IMR-90 (cell line): ENCODE results near the gene NAB1. TPM values are rescaled to one million over a fixed set of nuclear protein-coding genes. Genes with fewer than 3 reads are reported as not detected.

Experiments used
- ATAC-seq: fragments of 200-7000 bp; cut with Tn5 transposase; 2 replicates; pipeline ENCODE4 v1.9.1; 2020; ENCODE audit warnings: low read depth, mild to moderate bottlenecking, moderate library complexity
- BruUV-seq: library from RNA; stranded (reverse); fragments of 400-500 nt; replicated peaks from 2 replicates; lab custom pipeline; 2021; lab: Mats Ljungman, UMichigan
- CTCF ChIA-PET: fragments of 300-600 bp; formaldehyde crosslinking; extraction: SDS; loops from one replicate; lab custom pipeline; 2021; ENCODE audit warnings: antibody characterized with exemption; lab: Yijun Ruan, JAX
- POLR2A ChIA-PET: fragments of 300-600 bp; sonication (Branson Sonifier 250); formaldehyde crosslinking; loops from one replicate; lab custom pipeline; 2022; ENCODE audit warnings: antibody characterized with exemption; ENCODE audit not compliant: unreplicated experiment; lab: Charles Lee
- DNase-seq: peaks from one replicate; pipeline ENCODE4 v3.0.0; 2013
- H2AFZ ChIP-seq: replicated peaks from 2 replicates; pipeline ENCODE3; 2013; ENCODE audit warnings: low read length, mild to moderate bottlenecking; ENCODE audit not compliant: poor library complexity
- H2AK5ac ChIP-seq: 2 replicates; pipeline ENCODE4 v1.6.1; 2013; ENCODE audit warnings: low read depth, low read length, inconsistent platforms
- H2AK9ac ChIP-seq: replicated peaks from 2 replicates; pipeline ENCODE3; 2013; ENCODE audit warnings: mild to moderate bottlenecking, low read depth, low read length, moderate library complexity; ENCODE audit not compliant: poor library complexity
- H2BK120ac ChIP-seq: 2 replicates; pipeline ENCODE4 v1.6.1; 2013; ENCODE audit warnings: low read depth, low read length, inconsistent platforms
- H2BK15ac ChIP-seq: 3 replicates; pipeline ENCODE4 v1.6.1; 2013; ENCODE audit warnings: low read depth, low read length, inconsistent platforms
- H2BK20ac ChIP-seq: 2 replicates; pipeline ENCODE4 v1.6.1; 2013; ENCODE audit warnings: low read depth, mild to moderate bottlenecking, inconsistent platforms, low read length, moderate library complexity
- H2BK5ac ChIP-seq: 2 replicates; pipeline ENCODE4 v1.6.1; 2013; ENCODE audit warnings: mild to moderate bottlenecking, low read depth, low read length, inconsistent platforms; ENCODE audit not compliant: poor library complexity, severe bottlenecking
- H3K14ac ChIP-seq: replicated peaks from 2 replicates; pipeline ENCODE4 v1.6.1; 2013; ENCODE audit warnings: low read depth, low read length, inconsistent platforms
- H3K18ac ChIP-seq: 2 replicates; pipeline ENCODE4 v1.6.1; 2013; ENCODE audit warnings: low read depth, low read length, control low read depth
- H3K23ac ChIP-seq: 2 replicates; pipeline ENCODE4 v1.6.1; 2013; ENCODE audit warnings: low read depth, low read length, inconsistent platforms
- H3K27ac ChIP-seq: 2 replicates; pipeline ENCODE4 v1.5.1; 2013; ENCODE audit warnings: mild to moderate bottlenecking, control low read depth, low read length; ENCODE audit not compliant: insufficient read depth
- H3K27me3 ChIP-seq: 2 replicates; pipeline ENCODE4 v1.6.1; 2013; ENCODE audit warnings: low read length; ENCODE audit not compliant: control insufficient read depth, insufficient read depth
- H3K36me3 ChIP-seq: 2 replicates; pipeline ENCODE4 v1.6.1; 2013; ENCODE audit warnings: low read length, mixed read lengths; ENCODE audit not compliant: control insufficient read depth, insufficient read depth
- H3K4ac ChIP-seq: 2 replicates; pipeline ENCODE4 v1.6.1; 2013; ENCODE audit warnings: low read depth, low read length, inconsistent platforms
- H3K4me1 ChIP-seq: 2 replicates; pipeline ENCODE4 v1.6.1; 2013; ENCODE audit warnings: low read length, mixed read lengths; ENCODE audit not compliant: control insufficient read depth, insufficient read depth
- H3K4me2 ChIP-seq: 2 replicates; pipeline ENCODE4 v1.6.1; 2013; ENCODE audit warnings: low read depth, mild to moderate bottlenecking, control low read depth, low read length, moderate library complexity
- H3K4me3 ChIP-seq: 2 replicates; pipeline ENCODE4 v1.5.1; 2013; ENCODE audit warnings: low read depth, mild to moderate bottlenecking, control low read depth, low read length, moderate library complexity; ENCODE audit not compliant: insufficient read depth
- H3K56ac ChIP-seq: 2 replicates; pipeline ENCODE4 v1.6.1; 2013; ENCODE audit warnings: low read length, inconsistent platforms; ENCODE audit not compliant: insufficient read depth; ENCODE audit errors: extremely low read depth
- H3K79me1 ChIP-seq, 2 experiments: 2 replicates each; pipeline ENCODE4 v1.6.1; 2013; ENCODE audit warnings: low read length in 2 of 2, inconsistent platforms in 1 of 2, low read depth in 1 of 2
- H3K9ac ChIP-seq: 2 replicates; pipeline ENCODE4 v1.6.1; 2013; ENCODE audit warnings: low read depth, low read length, control low read depth
- H3K9me1 ChIP-seq: 2 replicates; pipeline ENCODE4 v1.6.1; 2013; ENCODE audit warnings: low read length, inconsistent platforms; ENCODE audit not compliant: insufficient read depth
- H3K9me3 ChIP-seq: 2 replicates; pipeline ENCODE4 v1.6.1; 2013; ENCODE audit warnings: low read length; ENCODE audit not compliant: control insufficient read depth, insufficient read depth
- H4K20me1 ChIP-seq: 2 replicates; pipeline ENCODE4 v1.6.1; 2013; ENCODE audit warnings: low read length, inconsistent platforms; ENCODE audit not compliant: insufficient read depth
- H4K5ac ChIP-seq: 2 replicates; pipeline ENCODE4 v1.6.1; 2013; ENCODE audit warnings: mild to moderate bottlenecking, low read depth, low read length, control low read depth
- H4K8ac ChIP-seq, 2 experiments: 2 replicates each; pipeline ENCODE4 v1.6.1; 2013; ENCODE audit warnings: low read depth in 2 of 2, low read length in 2 of 2, control low read depth in 1 of 2, inconsistent platforms in 1 of 2
- H4K91ac ChIP-seq: 2 replicates; pipeline ENCODE4 v1.6.1; 2013; ENCODE audit warnings: low read depth, low read length, inconsistent platforms; ENCODE audit not compliant: insufficient read depth
- CEBPB ChIP-seq: IDR thresholded peaks from 2 replicates; pipeline ENCODE4 v1.6.1; 2012; ENCODE audit warnings: low read depth, low read length, improper control_type of control experiment
- CHD1 ChIP-seq: IDR thresholded peaks from 2 replicates; pipeline ENCODE4 v1.6.1; 2012; ENCODE audit warnings: low read depth, low read length, improper control_type of control experiment
- FOS ChIP-seq: fragments of 150-350 bp; IDR thresholded peaks from 2 replicates; pipeline ENCODE4 v1.6.1; 2016; ENCODE audit warnings: low read depth, low read length
- MAFK ChIP-seq: IDR thresholded peaks from 2 replicates; pipeline ENCODE4 v1.6.1; 2012; ENCODE audit warnings: low read depth, low read length, improper control_type of control experiment
- MAZ ChIP-seq: IDR thresholded peaks from 2 replicates; pipeline ENCODE4 v1.6.1; 2012; ENCODE audit warnings: low read depth, mild to moderate bottlenecking, low read length, improper control_type of control experiment, moderate library complexity, borderline replicate concordance
- MXI1 ChIP-seq: IDR thresholded peaks from 2 replicates; pipeline ENCODE4 v1.6.1; 2012; ENCODE audit warnings: low read depth, mild to moderate bottlenecking, low read length, moderate library complexity, borderline replicate concordance
- NFE2L2 ChIP-seq: fragments of 150-350 bp; IDR thresholded peaks from 2 replicates; pipeline ENCODE4 v1.6.1; 2016; ENCODE audit warnings: low read depth, mild to moderate bottlenecking, low read length
- POLR2A ChIP-seq: IDR thresholded peaks from 2 replicates; pipeline ENCODE4 v1.6.1; 2012; ENCODE audit warnings: mild to moderate bottlenecking, low read depth, low read length
- RAD21 ChIP-seq: IDR thresholded peaks from 2 replicates; pipeline ENCODE4 v1.6.1; 2012; ENCODE audit warnings: low read length, improper control_type of control experiment
- RCOR1 ChIP-seq: IDR thresholded peaks from 2 replicates; pipeline ENCODE4 v1.6.1; 2012; ENCODE audit warnings: mild to moderate bottlenecking, low read length, improper control_type of control experiment; ENCODE audit not compliant: insufficient replicate concordance
- RFX5 ChIP-seq: IDR thresholded peaks from 2 replicates; pipeline ENCODE4 v1.8.0; 2012; ENCODE audit warnings: low read depth, mild to moderate bottlenecking, low read length, moderate library complexity
- SMC3 ChIP-seq: fragments of 150-350 bp; IDR thresholded peaks from 2 replicates; pipeline ENCODE4 v1.6.1; 2016; ENCODE audit warnings: low read depth, mild to moderate bottlenecking, antibody characterized with exemption, low read length, moderate library complexity
- USF2 ChIP-seq: fragments of 150-350 bp; IDR thresholded peaks from 2 replicates; pipeline ENCODE4 v1.6.1; 2017; ENCODE audit warnings: mild to moderate bottlenecking, antibody characterized with exemption, low read length, low read depth
- WGBS, 2 experiments: methylation state at CpG; one replicate each; pipeline versions ENCODE4 v1.1.5 to v1.1.7; 2013; ENCODE audit warnings: missing lambda C conversion rate in 2 of 2; ENCODE audit not compliant: insufficient read length in 1 of 2; ENCODE audit errors: extremely low coverage in 2 of 2; 5-methylcytosine and 5-hydroxymethylcytosine counted together
- dilution Hi-C: fragments of 300-500 bp; cut with HindIII; formaldehyde crosslinking; loops from one replicate; pipeline ENCODE4 v1.14.3; 2018; ENCODE audit warnings: low sequenced_read_pairs; ENCODE audit not compliant: unreplicated experiment
- in situ Hi-C: fragments of 300-500 bp; cut with MboI; formaldehyde crosslinking; loops from 3 replicates; pipeline ENCODE4 v1.14.3; 2019; ENCODE audit warnings: low sequenced_read_pairs, inconsistent platforms, mixed read lengths
- intact Hi-C: fragments of 100-400 bp; cut with micrococcal nuclease; formaldehyde crosslinking; loops from 2 replicates; pipeline ENCODE4 v1.10.0; 2022
- polyA plus RNA-seq, 3 experiments: library from polyadenylated mRNA; depleted of rRNA; stranded (reverse); fragments of >200 nt; gene quantifications; 2 replicates each; pipeline ENCODE4 v1.2.3, GENCODE V29; 2012; ENCODE audit warnings: low replicate concordance in 1 of 3
- total RNA-seq: library from RNA; depleted of rRNA; stranded (reverse); fragments of >200 nt; gene quantifications from 2 replicates; pipeline ENCODE4 v1.2.3, GENCODE V29; 2012
- TF ChIP-seq, protein P1 (sequence below): fragments of 150-350 bp; IDR thresholded peaks from 2 replicates; pipeline ENCODE4 v1.6.1; 2016; ENCODE audit warnings: low read depth, mild to moderate bottlenecking, low read length, moderate library complexity, borderline replicate concordance
- TF ChIP-seq, protein P2 (sequence below): conservative IDR thresholded peaks from 2 replicates; pipeline ENCODE4 v1.5.1; 2012; ENCODE audit warnings: mild to moderate bottlenecking, low read depth, low read length, improper control_type of control experiment

The NAB1 gene
- total and polyA plus RNA-seq, 2 of the 4 experiments (the other 2 are of a cell fraction), result 11.9 to 31.2 TPM

DNA sequence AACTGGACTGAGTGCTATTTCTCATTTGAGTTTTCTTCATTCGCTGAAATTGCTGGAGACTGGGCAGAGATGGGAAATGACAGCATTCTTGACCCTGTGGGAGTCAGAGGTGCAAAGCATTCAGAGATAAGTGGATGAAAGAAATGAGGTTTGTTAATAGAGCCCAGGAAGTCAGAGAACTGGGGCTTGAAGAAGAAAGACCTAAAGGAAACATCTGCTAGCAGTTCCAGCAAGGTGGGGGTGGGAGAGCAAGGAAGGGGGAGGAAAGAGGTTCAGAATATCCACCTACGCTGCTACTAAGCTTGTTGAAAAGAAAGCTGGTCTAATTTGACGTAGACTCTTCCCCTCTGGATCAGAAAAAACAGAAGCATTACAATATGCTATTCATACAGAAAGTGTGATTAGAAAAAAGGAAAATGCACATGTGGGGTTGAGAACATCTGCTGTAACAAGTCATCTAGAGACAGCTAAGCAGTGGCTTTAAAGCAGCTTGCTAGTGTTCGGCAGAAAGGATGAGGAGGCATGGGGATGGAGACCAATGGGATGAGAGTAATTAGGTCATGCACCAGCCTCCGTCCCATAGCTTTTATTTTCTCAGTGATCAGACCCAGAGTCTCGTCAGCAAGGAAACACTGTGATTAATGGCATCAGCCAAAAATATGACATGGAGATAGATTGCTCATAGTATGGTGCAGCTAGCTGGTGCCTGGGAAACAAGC lies 29.7 kb downstream of the NAB1 start:
- Histone ChIP-seq H4K20me1 (no peaks in the 10 kb centered on the region), H3K23ac (no peak overlapping the region), H3K9me3 (no peaks in the 10 kb centered on the region), H2AK5ac (no peak overlapping the region; the same call in 1 of the 2 replicates), H3K9ac (no peak overlapping the region), H2BK5ac (no peak overlapping the region), H3K27ac (no peak overlapping the region), H4K5ac (no peak overlapping the region), H3K4ac (no peak overlapping the region), H3K4me2 (no peak overlapping the region), H4K91ac (no peak overlapping the region), H2BK20ac (no peak overlapping the region), H3K79me1 (peaks cover 10 to 28% of the 10 kb centered on the region in 2 experiments; a peak in 3 of 4 replicates), H3K56ac (no peak overlapping the region), H2AK9ac (no peak overlapping the region), H3K36me3 (peaks cover 9% of the 10 kb centered on the region), H3K14ac (0 out of 2 replicates have a peak overlapping the region, but pooled peaks have one; percentile 44), H3K27me3 (no peaks in the 10 kb centered on the region), H2AFZ (no peak overlapping the region), H4K8ac (no peak overlapping the region), H3K4me3 (no peak overlapping the region), H3K4me1 (peaks cover 2% of the 10 kb centered on the region; the same call in 1 of the 2 replicates), H2BK120ac (no peak overlapping the region), H3K9me1 (peaks cover 5% of the 10 kb centered on the region; the same call in 1 of the 2 replicates), H2BK15ac (no peak overlapping the region), H3K18ac (no peak overlapping the region)
- dilution Hi-C loops (no loop called here), intact Hi-C loops (no loop called here), in situ Hi-C loops (no loop called here)
- DNase-seq, result peak; percentile 35
- ATAC-seq, result 0 out of 2 replicates have a peak, but pooled peaks have one; percentile 14
- CTCF ChIA-PET, result no interaction called here
- POLR2A ChIA-PET, result no interaction called here
- BruUV-seq, result no TSS peak
- WGBS, 2 experiments, result 75% methylated on average over 2 of the region's 6 CpGs; no CpG with 5 or more reads in 1 of the 2 experiments
- TF ChIP-seq FOS (no peak), CEBPB (no peak), POLR2A (no peak), USF2 (no peak), MAFK (no peak), MXI1 (no peak), RCOR1 (no peak), RAD21 (no peak), RFX5 (no peak), SMC3 (no peak), NFE2L2 (no peak), CHD1 (no peak), MAZ (no peak)
- TF ChIP-seq, protein P1, sequence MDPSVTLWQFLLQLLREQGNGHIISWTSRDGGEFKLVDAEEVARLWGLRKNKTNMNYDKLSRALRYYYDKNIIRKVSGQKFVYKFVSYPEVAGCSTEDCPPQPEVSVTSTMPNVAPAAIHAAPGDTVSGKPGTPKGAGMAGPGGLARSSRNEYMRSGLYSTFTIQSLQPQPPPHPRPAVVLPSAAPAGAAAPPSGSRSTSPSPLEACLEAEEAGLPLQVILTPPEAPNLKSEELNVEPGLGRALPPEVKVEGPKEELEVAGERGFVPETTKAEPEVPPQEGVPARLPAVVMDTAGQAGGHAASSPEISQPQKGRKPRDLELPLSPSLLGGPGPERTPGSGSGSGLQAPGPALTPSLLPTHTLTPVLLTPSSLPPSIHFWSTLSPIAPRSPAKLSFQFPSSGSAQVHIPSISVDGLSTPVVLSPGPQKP, result no peak
- TF ChIP-seq, protein P2, sequence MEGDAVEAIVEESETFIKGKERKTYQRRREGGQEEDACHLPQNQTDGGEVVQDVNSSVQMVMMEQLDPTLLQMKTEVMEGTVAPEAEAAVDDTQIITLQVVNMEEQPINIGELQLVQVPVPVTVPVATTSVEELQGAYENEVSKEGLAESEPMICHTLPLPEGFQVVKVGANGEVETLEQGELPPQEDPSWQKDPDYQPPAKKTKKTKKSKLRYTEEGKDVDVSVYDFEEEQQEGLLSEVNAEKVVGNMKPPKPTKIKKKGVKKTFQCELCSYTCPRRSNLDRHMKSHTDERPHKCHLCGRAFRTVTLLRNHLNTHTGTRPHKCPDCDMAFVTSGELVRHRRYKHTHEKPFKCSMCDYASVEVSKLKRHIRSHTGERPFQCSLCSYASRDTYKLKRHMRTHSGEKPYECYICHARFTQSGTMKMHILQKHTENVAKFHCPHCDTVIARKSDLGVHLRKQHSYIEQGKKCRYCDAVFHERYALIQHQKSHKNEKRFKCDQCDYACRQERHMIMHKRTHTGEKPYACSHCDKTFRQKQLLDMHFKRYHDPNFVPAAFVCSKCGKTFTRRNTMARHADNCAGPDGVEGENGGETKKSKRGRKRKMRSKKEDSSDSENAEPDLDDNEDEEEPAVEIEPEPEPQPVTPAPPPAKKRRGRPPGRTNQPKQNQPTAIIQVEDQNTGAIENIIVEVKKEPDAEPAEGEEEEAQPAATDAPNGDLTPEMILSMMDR, result no peak
